Neural cell (in vitro differentiated cells): Measurements from ENCODE around the gene SPSB3. TPM values are rescaled to one million over a fixed set of nuclear protein-coding genes. Genes with fewer than 3 reads are reported as not detected.

Experiments
- polyA plus RNA-seq: library from polyadenylated mRNA; depleted of rRNA; stranded (reverse); fragments of >200 nt; gene quantifications from 2 replicates; pipeline ENCODE4 v1.2.3, GENCODE V29; 2014
- small RNA-seq, 3 experiments: library from RNA; depleted of rRNA; stranded (forward); fragments of <200 nt; gene quantifications; one replicate each; pipeline ENCODE3, GENCODE V24; 2012

Gene SPSB3
- polyA plus RNA-seq, 1 donor from 2014 or later: 315 TPM

Small RNA genes within 50 kb of the gene (small RNA-seq; reads per million reads assigned to genes)
- 2.4 to 6.2 (median 2.6) reads per million in 3 experiments for gene MIR3177

Other genes starting within 250 kb of the SPSB3 start
- gene TMEM204, start 248.9 kb downstream of the SPSB3 start, polyA plus RNA-seq: not detected in 2 replicates
- gene IFT140, start 170.5 kb downstream of the SPSB3 start, polyA plus RNA-seq: 28.1 and 38.9 TPM in 2 replicates
- 11.1 and 11.9 TPM in 2 replicates for gene CRAMP1, start 170.2 kb downstream of the SPSB3 start, polyA plus RNA-seq
- gene JPT2, start 104.3 kb downstream of the SPSB3 start, polyA plus RNA-seq: 44.9 and 61.4 TPM in 2 replicates
- 51.0 and 68.7 TPM in 2 replicates for gene MAPK8IP3, start 76.4 kb downstream of the SPSB3 start, polyA plus RNA-seq
- gene NME3, start 11.0 kb downstream of the SPSB3 start, polyA plus RNA-seq: 102 and 145 TPM in 2 replicates
- gene EME2, start 9.8 kb downstream of the SPSB3 start, polyA plus RNA-seq: 21.2 and 25.6 TPM in 2 replicates
- gene MRPS34, start 9.4 kb downstream of the SPSB3 start, polyA plus RNA-seq: 113 and 152 TPM in 2 replicates
- 213 and 246 TPM in 2 replicates for gene NUBP2, start 389 bp upstream of the SPSB3 start, polyA plus RNA-seq
- gene IGFALS, start 11.1 kb upstream of the SPSB3 start, polyA plus RNA-seq: 1.2 and 3.0 TPM in 2 replicates
- 163 and 196 TPM in 2 replicates for gene HAGH, start 44.3 kb upstream of the SPSB3 start, polyA plus RNA-seq
- gene FAHD1, start 44.6 kb upstream of the SPSB3 start, polyA plus RNA-seq: 73.5 and 80.0 TPM in 2 replicates
- gene MEIOB, start 89.6 kb upstream of the SPSB3 start, polyA plus RNA-seq: not detected in 2 replicates
- not detected in 2 replicates for gene HS3ST6, start 135.8 kb upstream of the SPSB3 start, polyA plus RNA-seq
- 4.4 and 6.0 TPM in 2 replicates for gene MSRB1, start 160.6 kb upstream of the SPSB3 start, polyA plus RNA-seq
- not detected in 2 replicates for gene RPL3L, start 172.1 kb upstream of the SPSB3 start, polyA plus RNA-seq
- gene NDUFB10, start 177.0 kb upstream of the SPSB3 start, polyA plus RNA-seq: 215 and 217 TPM in 2 replicates
- 1,295 and 1,393 TPM in 2 replicates for gene RPS2, start 182.3 kb upstream of the SPSB3 start, polyA plus RNA-seq
- not detected in 2 replicates for gene RNF151, start 184.3 kb upstream of the SPSB3 start, polyA plus RNA-seq
- 20.5 and 21.4 TPM in 2 replicates for gene TBL3, start 189.5 kb upstream of the SPSB3 start, polyA plus RNA-seq
- 8.5 and 11.7 TPM in 2 replicates for gene NOXO1, start 198.9 kb upstream of the SPSB3 start, polyA plus RNA-seq
- 37.8 and 42.3 TPM in 2 replicates for gene GFER, start 201.6 kb upstream of the SPSB3 start, polyA plus RNA-seq
- gene SYNGR3, start 207.4 kb upstream of the SPSB3 start, polyA plus RNA-seq: 61.0 and 71.9 TPM in 2 replicates
- gene ZNF598, start 227.2 kb upstream of the SPSB3 start, polyA plus RNA-seq: 18.2 and 22.1 TPM in 2 replicates
- not detected in 2 replicates for gene NPW, start 237.2 kb upstream of the SPSB3 start, polyA plus RNA-seq
- 3.4 and 4.1 TPM in 2 replicates for gene NHERF2, start 244.3 kb upstream of the SPSB3 start, polyA plus RNA-seq